Ascending aorta (tissue), 2 donors: ENCODE data around the gene DRAP1. TPM values are rescaled to one million over a fixed set of nuclear protein-coding genes. Genes with fewer than 3 reads are reported as not detected.

Experiments used
- DNase-seq, 2 donors: peaks; one replicate each; pipeline ENCODE4 v3.0.0-alpha.2; 2019; ENCODE audit warnings: low spot score in 2 of 2
- H3K27ac ChIP-seq, 2 donors: fragments of 200-600 bp; sonication (generic); one replicate each; pipeline ENCODE4 v1.5.1; 2016 to 2017; ENCODE audit warnings: mild to moderate bottlenecking in 1 of 2
- H3K27me3 ChIP-seq: fragments of 200-600 bp; sonication (generic); one replicate; pipeline ENCODE4 v1.5.1; 2017
- H3K36me3 ChIP-seq, 2 donors: fragments of 200-600 bp; sonication (generic); one replicate each; pipeline ENCODE4 v1.5.1; 2016
- H3K4me1 ChIP-seq, 2 donors: fragments of 200-600 bp; sonication (generic); one replicate each; pipeline ENCODE4 v1.5.1; 2016 to 2017; ENCODE audit warnings: mild to moderate bottlenecking in 1 of 2
- H3K4me3 ChIP-seq, 2 donors: fragments of 200-600 bp; sonication (generic); one replicate each; pipeline ENCODE4 v1.5.1; 2016 to 2017; ENCODE audit warnings: mild to moderate bottlenecking in 1 of 2
- H3K9me3 ChIP-seq, 2 donors: fragments of 200-600 bp; sonication (generic); one replicate each; pipeline ENCODE4 v1.5.1; 2016
- CTCF ChIP-seq, 3 experiments: fragments of 200-600 bp in 2 of 3; fragments of 450-650 bp in 1 of 3; sonication (generic) in 2 of 3; IDR thresholded peaks; one replicate each; pipeline ENCODE4 v1.5.1; 2016 to 2019; ENCODE audit warnings: antibody characterized with exemption in 3 of 3, mild to moderate bottlenecking in 1 of 3, moderate library complexity in 1 of 3
- intact Hi-C: fragments of 100-400 bp; cut with DNase I; formaldehyde crosslinking; loops from one replicate; pipeline ENCODE4 v1.15.1; 2023
- total RNA-seq: library from RNA; depleted of rRNA; stranded (reverse); fragments of >200 nt; gene quantifications from one replicate; pipeline ENCODE4 v1.1.0, GENCODE V29; 2016

Gene DRAP1
- total RNA-seq, 1 donor from 2014 or later = 135 TPM

DNA sequence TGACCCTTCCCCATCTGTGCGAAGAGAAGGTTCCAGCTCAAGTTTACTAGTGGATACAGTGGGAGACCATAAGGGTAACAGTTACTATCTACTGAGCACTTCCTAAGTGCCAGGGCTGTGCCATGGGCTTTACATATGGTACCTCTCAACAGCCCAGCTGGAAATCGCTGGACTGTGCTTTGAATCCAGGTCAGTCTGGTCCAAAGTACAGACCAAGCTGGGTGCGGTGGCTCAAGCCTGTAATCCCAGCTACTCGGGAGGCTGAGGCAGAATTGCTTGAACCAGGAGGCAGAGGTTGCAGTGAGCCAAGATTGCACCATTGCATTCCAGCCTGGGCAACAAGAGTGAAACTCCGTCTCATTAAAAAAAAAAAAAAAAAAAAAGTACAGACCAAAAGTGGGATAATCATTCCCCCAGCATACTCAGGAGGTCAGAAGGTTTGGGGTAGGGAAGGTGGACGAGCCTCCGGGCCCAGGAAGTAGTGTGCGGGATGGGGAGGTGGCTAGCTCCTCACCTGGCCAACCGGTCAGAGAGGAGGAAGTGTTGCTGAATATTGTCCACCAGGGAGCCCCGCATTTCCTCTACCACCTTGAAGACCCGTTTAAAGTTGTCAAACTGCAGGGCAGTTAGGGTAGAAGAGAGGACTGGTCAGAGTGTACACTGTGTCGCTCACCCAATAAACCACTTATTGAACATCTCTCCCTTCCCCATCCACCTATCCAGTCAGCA lies 33.3 kb upstream of the DRAP1 start:
- peak overlapping the region in 1 of 2 donors; percentile 3 for H3K27ac ChIP-seq
- no peaks in the 10 kb centered on the region for H3K9me3 ChIP-seq
- no peak for DNase-seq
- H3K27me3 ChIP-seq = no peaks in the 10 kb centered on the region
- H3K36me3 ChIP-seq = peaks cover 20 to 41% of the 10 kb centered on the region in 2 donors
- peaks cover 10 to 12% of the 10 kb centered on the region in 2 donors for H3K4me1 ChIP-seq
- no peak for TF ChIP-seq CTCF (IDR thresholded peaks at IDR 0.05)
- intact Hi-C loops = loop anchor here (5.0 kb wide), 2 partner anchors 116 to 181 kb away; partner anchors contain the start of genes BANF1 and EIF1AD
- no peak overlapping the region for H3K4me3 ChIP-seq

DNA sequence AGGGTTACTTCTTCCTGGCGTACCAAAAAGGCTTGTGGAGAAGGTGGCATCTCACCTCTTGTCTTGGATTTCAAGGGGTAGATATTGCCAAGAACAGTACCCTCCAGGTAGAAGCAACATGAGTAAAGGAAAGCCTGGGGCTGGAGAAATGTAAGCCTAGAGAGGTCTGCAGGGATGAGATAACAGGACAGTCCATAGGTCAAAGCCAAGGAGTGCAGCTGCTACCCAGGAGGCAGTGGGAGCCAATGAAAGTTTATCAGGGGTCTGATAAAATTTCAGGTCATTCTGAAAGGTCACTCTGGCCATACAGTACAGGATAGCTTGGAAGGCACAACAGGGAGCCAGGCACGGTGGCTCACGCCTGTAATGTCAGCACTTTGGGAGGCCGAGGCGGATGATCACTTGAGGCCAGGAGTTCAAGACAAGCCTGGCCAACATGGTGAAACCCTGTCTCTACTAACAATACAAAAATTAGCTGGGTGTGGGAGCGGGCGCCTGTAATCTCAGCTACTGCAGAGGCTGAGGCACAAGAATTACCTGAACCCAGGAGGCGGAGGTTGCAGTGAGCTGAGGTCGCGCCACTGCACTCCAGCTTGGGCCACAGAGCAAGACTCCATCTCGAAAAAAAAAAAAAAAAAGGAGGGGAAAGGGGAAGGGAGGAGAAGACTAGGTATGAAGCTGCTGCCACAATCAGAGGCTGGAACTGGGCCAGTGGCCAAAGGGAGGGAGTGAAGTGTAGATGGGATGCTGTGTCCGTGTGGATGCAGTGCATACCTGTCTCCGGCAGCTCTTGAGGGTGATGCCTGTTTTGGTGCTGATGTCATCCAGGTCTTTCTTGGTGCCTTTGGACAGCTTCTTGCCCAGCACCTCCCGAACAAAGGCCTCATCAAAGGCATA lies 32.2 kb upstream of the DRAP1 start:
- peak overlapping the region; percentile 98 for H3K27ac ChIP-seq
- H3K27me3 ChIP-seq = no peaks in the 10 kb centered on the region
- peaks cover 11 to 16% of the 10 kb centered on the region in 2 donors for H3K4me1 ChIP-seq
- no peak for TF ChIP-seq CTCF (IDR thresholded peaks at IDR 0.05)
- H3K4me3 ChIP-seq = peak overlapping the region; percentile 82 to 85
- peaks cover 20 to 41% of the 10 kb centered on the region in 2 donors for H3K36me3 ChIP-seq
- H3K9me3 ChIP-seq = no peaks in the 10 kb centered on the region
- intact Hi-C loops = loop anchor here (5.0 kb wide), 2 partner anchors 115 to 180 kb away; partner anchors contain the start of genes BANF1 and EIF1AD
- no peak for DNase-seq

- peaks cover 15 to 23% of the 10 kb centered on the region in 2 donors for H3K4me1 ChIP-seq
Observed at GRCh38 chr11:65887723-65888162, 31.5 kb upstream of the DRAP1 start.

DNA sequence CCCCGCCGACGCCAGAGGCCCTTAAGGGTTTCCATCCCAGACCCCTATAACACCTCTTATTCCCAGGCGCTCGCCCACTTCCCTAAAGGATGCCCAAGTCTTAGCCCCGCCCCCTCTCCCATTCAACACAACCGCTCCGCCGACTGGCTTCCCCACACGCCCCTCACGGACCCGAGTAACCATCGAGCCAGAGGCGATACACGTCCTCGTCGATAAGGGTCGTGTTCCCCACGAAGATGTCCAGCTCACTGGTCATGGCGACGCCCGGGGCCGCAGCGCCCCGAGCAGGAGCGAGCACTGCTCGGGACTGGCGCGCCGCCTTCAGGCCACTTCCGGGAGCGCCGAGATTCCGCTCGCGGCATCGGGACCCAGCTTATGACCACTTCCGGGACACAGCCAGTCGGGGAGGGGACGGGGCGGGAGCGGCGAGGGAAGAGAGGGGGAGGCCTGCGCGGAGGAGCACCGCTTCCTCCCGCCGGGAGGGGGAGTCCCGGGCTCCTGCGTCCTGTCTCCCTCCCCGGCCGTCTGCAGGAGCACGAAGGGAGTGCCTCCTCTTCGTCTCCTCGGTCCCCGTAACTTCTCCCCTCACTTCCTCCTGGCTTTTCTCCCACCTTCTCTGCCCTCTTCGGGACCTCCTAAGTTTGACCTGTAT lies 30.9 kb upstream of the DRAP1 start, which contains the start of gene FIBP:
Gene FIBP, minus strand, starts transcription at position 309 of the 652 bp plus-strand sequence. Its CDS starts 53 bp downstream, at position 256.
- H3K4me1 ChIP-seq = peaks cover 20 to 28% of the 10 kb centered on the region in 2 donors
- intact Hi-C loops = loop anchor here (1.0 to 5.0 kb wide), 6 partner anchors 15 to 179 kb away; partner anchors contain the start of genes BANF1, C11orf68, DRAP1 and EIF1AD
- TF ChIP-seq CTCF (IDR thresholded peaks at IDR 0.05) = peak; percentile 84 to 98 (median 96)

More at GRCh38 chr11:65887723-65888162, 31.5 kb upstream of the DRAP1 start:
- intact Hi-C loops = loop anchor here (1.0 to 5.0 kb wide), 6 partner anchors 14 to 180 kb away; partner anchors contain the start of genes BANF1, C11orf68, DRAP1 and EIF1AD
- Histone ChIP-seq H3K27me3 (no peaks in the 10 kb centered on the region), H3K9me3 (no peaks in the 10 kb centered on the region), H3K27ac (peak overlapping the region; percentile 98), H3K36me3 (peaks cover 13 to 36% of the 10 kb centered on the region in 2 donors), H3K4me3 (peak overlapping the region; percentile 82 to 85)
- no peak for DNase-seq
- no peak for TF ChIP-seq CTCF (IDR thresholded peaks at IDR 0.05)

More for the DNA sequence above, 30.9 kb upstream of the DRAP1 start, which contains the start of gene FIBP:
- peaks cover 10 to 31% of the 10 kb centered on the region in 2 donors for H3K36me3 ChIP-seq
- peak within 1 kb of the TSS; percentile 98 for H3K27ac ChIP-seq
- H3K9me3 ChIP-seq = no peaks in the 10 kb centered on the region
- H3K4me3 ChIP-seq = peak within 1 kb of the TSS; percentile 82 to 85
- H3K27me3 ChIP-seq = no peaks in the 10 kb centered on the region
- peak; percentile 90 to 99 for DNase-seq
